Kidney tubule cell (primary cell): ENCODE data around the gene RPS6KA2.
A peak's percentile ranks its signal among the peaks of the same experiment; 100 is the strongest.
"Not testable (repeated sequence)": the region's sequence is repeated elsewhere in the genome, so short reads cannot be mapped to it uniquely, and the experiment has no call there.

Experiments
- DNase-seq: peaks from one replicate; pipeline ENCODE4 v3.0.0-alpha.2; 2018; ENCODE audit warnings: low spot score

Gene RPS6KA2

DNA sequence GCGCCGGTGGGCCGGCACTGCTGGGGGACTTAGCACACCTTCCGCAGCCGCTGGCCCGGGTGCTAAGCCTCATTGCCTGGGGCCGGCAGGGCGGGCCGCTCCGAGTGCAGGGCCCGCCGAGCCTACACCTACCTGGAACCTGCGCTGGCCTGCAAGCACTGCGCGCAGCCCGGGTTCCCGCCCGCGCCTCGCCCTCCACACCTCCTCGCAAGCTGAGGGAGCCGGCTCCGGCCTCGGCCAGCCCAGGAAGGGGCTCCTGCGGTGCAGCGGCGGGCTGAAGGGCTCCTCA, 233.6 kb downstream of the RPS6KA2 start:
- DNase-seq, result no peak

DNA sequence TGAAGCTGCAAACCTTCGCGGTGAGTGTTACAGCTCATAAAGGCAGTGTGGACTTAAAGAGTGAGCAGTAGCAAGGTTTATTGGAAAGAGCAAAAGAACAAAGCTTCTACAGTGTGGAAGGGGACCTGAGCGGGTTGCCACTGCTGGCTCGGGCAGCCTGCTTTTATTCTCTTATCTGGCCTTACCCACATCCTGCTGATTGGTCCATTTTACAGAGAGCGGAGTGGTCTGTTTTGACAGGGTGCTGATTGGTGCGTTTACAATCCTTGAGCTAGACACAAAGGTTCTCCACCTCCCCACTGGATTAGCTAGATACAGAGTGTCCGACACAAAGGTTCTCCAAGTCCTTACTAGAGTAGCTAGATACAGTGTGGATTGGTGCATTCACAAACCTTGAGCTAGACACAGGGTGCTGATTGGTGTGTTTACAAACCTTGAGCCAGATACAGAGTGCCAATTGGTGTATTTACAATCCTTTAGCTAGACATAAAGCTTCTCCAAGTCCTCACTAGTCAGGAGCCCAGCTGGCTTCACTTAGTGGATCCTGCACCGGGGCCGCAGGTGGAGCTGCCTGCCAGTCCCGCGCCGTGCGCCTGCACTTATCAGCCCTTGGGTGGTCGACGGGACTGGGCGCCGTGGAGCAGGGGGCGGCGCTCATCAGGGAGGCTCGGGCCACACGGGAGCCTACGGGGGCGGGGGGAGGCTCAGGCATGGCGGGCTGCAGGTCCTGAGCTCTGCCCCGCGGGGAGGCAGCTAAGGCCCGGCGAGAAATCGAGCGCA, 234.1 kb downstream of the RPS6KA2 start:
- not testable (repeated sequence) for DNase-seq

GRCh38 chr6:166389119-166389518, 237.9 kb downstream of the RPS6KA2 start:
- no peak for DNase-seq

DNA sequence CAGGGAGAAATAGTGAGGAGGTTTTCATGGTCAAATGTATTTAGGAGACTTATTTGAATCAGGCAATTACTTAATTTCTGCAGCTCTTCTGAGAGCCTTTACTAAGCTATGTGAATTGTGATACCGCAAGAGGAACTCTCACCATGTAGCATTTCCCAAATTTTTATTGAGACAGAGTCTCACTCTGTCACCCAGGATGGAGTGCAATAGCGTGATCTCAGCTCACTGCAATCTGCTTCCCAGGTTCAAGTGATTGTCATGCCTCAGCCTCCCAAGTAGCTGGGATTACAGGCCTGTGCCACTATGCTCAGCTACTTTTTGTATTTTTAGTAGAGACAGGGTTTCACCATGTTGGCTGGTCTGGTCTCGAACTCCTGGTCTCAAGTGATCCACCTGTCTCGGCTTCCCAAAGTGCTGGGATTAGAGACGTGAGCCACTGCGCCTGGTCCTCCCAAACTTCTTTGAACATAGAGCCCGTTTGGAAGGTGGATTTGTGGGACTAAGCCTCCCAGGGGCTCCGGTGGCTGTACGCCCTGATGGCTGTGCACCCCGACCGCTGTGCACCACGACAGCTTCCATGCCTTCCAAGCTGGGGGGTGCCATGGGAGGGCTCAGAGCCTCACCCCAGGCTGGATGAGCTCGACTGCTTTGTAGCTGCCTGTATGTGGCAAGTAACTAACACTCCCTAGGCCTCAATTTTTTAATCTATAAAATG, 238.6 kb downstream of the RPS6KA2 start:
- DNase-seq, result no peak

DNA sequence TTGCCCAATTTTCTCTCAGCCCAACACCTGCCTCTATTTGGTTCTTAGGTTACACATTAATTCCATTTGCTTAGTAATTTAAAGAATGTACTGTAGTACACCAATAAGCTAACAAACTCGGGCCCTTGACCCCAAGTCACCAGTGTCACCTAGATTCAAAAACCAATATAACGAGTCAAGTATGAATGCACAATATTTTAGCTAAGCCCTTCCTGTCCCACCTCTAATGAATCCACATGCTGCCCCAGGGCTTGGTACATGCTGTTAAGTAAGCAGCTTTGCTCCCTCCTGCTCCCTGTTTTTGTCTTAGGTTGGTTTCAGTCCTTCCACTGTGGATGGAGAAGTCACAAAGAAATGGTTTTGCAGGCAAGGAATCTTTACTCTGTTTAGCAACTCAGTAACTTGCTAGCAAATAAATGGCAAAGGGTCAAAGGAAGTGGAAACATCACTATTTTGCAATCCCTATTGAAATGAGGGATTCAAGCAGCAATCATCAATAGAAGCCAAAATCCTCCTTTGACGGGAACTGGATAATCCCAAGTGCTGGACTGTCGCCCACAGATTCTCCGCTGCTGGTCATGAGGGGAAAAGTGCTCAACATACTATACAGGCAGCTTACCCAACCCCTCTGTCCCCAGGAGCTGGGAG, 239.3 kb downstream of the RPS6KA2 start:
- DNase-seq, result no peak

GRCh38 chr6:166387098-166387497, 240.0 kb downstream of the RPS6KA2 start:
- not testable (repeated sequence) for DNase-seq

DNA sequence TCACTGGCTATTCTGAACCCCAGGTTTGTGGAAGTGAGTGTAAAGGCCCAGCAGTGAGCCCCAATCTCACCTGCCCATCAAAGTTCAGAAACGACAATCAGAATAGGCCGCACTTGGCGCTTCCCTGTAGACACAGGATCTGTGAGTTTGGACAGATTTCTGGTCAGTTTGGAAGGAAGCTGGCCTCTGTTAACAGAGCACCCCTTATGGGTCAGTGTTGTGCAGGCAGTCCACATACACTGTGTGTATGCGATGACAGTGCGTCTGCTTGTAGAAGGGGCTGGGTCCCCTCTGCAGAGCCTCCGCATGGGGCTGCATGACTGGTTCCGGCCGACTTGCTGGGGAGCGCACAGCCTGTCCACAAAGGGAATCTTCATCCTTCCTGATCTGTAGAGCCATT, 240.9 kb downstream of the RPS6KA2 start:
- DNase-seq, result no peak

DNA sequence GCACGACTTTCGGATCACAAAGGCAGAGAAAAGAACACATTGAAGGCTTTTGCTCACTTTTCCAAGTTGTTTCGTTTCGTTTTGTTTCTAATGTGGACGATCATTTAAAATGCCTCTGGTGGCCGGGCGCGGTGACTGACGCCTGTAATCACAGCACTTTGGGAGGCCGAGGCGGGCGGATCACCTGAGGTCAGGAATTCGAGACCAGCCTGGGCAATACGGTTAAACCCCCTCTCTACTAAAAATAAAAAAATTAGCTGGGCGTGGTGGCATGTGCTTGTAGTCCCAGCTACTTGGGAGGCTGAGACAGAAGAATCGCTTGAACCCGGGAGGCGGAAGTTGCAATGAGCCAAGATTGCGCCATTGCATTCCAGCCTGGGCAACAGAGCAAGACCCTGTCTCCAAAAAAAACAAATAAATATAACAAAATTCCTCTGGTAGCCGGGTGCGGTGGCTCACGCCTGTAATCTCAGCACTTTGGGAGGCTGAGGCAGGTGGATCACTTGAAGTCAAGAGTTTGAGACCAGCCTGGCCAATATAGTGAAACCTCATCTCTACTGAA, 243.2 kb downstream of the RPS6KA2 start:
- not testable (repeated sequence) for DNase-seq

DNA sequence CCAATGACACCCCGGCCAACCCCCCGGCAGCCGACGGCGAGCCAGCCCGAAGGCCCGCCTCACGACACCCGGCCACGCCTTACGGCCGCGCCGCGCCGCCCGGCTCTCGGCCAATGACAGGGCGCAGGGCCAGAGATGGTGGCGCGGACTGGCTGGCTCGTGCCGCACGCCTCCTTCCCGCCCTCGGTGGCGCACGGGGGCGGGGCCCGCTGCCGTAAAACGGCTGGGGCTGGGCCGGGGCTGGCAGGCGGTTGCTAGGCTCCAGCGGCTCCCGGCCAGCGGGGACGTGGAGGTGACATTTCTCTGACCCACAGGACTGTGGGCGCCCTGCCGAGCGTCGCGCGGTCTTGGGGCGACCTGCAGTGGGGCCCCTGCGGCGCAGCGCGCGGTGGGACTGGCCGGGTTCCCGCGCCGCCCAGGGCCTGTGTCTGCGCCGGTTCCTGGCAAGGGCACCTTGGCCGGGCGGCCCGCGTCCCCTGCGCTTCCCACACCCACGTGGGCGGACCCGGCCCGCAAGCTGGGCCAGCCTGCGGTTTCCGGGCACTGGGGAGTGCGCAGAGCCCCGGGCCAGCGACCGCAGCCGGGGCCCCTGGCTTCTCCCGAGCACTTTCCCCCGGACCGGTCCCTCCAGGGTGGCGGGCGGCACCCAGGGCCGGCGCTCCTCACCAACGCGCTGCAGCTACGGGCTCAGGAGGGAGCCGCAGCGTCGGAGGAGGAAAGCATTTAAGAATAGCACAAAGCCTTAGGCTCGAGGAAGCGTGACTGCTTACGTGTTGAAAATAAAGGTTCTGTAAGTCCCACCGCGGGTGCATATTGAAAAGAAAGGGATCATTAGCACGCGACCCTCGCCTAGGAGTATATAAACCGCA, 243.9 kb downstream of the RPS6KA2 start, which contains the start of gene MPC1:
Gene MPC1 (minus strand): TSS at position 8 of the 869 bp plus-strand sequence. CDS start 64 bp downstream, outside the sequence.
- peak; percentile 97 for DNase-seq

GRCh38 chr6:166382500-166382932, 244.5 kb downstream of the RPS6KA2 start:
- no peak for DNase-seq

- DNase-seq, result peak; percentile 83
These were observed 245.1 kb downstream of the RPS6KA2 start for GRCh38 chr6:166381733-166382499.

- DNase-seq, result no peak
These were observed 245.7 kb downstream of the RPS6KA2 start for GRCh38 chr6:166381381-166381732.

GRCh38 chr6:166379800-166380199, 247.3 kb downstream of the RPS6KA2 start:
- no peak for DNase-seq

GRCh38 chr6:166379103-166379586, 247.9 kb downstream of the RPS6KA2 start:
- DNase-seq, result no peak

DNA sequence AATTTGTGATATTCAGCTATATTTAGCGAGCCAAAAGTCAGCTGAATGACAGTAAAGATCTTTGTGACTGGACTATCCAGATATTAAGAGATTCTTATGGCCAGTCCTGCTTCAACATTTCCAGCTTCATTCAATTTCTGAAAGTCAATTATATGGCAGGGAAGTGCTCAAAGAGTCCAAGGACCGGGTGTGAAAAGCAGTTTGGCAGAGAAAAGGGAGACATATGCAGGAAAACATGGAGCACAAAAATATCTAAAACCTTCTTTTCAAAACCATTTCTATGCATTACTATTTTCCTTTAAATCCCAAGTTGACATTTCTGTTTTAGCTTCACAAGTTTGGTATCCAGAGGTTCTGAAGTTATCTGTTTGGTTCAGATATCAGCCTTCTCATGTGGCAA, 249.3 kb downstream of the RPS6KA2 start:
- no peak for DNase-seq

DNA sequence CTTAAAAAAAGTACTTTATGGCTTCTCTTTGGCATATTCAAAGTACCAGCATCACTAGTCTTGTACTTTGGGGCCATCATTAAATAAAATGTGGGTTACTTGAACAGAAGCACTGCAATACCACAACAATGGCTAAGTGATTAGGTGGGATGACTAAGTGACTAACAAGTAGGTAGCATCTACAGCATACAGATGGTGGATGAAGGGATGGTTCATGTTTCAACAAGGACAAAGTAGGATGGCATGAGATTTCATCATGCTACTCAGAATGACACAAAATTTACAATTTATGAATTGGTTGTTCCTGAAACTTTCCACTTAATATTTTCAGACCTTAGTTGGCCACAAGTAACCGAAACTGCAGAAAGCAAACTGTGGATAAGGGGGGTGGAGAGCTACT, 252.0 kb downstream of the RPS6KA2 start:
- DNase-seq, result no peak

DNA sequence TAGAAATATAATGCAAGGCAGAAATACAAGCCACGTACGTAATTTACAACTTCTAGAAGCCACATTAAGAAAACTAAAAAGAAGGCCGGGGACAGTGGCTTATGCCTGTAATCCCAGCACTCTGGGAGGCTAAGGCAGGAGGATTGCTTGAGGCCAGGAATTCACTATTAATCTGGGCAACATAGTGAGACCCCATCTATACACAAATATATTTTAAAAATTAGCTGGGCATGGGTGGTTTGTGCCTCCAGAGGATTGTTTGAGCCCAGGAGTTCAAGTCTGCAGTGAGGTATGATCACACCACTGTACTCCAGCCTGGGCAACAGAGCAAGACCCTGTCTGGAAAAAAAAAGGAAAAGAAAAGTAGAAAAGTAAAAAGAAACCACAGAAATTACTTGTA, 256.6 kb downstream of the RPS6KA2 start:
- no peak for DNase-seq

- no peak for DNase-seq
These were observed 257.3 kb downstream of the RPS6KA2 start for GRCh38 chr6:166369782-166370181.

DNA sequence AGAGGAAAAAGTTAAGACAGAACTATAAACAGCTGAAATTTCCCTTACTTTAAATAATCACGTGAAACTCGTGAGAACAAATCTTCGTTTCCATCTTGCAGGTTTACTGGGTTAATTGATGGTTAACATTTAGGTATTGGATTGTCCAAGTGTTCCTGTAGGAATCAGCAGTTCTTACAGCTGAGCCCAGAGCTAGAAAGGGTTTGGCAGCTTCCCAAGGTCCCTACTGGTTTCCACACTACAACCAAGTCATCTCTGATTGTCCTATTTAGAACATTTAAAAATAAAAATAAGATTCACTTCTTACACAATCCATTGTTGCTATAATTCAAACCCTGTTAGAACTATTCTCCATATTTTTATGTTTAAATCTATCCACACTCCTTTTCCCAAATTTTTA, 260.1 kb downstream of the RPS6KA2 start:
- no peak for DNase-seq

DNA sequence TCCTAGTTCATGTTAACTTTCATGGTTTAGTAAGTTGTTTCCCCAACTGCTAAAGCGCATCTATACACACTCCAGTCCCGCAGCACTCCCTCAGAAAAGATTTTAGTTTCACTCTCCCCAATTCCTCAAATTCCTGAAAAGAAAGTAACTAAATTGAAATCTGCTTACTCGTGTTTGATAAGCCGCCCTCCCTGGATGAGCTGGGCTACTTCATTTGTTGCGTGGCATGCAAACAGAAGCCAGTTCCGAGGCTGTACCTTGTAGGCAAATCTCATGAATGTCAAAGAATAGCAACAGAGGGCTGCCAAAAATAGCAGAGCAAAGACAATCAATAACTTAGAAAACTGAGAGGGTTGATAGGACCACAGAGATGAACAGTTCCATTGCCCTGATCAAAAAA, 261.2 kb downstream of the RPS6KA2 start:
- no peak for DNase-seq

DNA sequence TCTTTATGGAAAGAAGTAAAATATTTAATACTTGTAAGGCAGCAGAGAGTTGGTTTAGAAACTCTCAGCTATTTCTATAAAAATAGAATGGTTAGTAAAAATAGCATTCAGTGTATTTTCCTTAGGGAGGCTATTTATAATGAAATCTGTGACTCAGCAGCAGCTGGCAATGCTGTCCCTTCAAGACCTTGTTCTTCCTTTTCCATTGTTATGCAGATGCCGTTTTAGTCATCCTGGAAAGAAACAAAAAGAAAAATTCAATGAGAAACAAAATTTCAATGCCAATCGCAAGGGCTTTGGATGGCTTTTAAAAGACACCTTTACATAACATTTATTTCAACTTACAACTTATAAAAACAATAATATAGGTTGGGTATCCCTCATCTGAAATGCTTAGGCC, 261.8 kb downstream of the RPS6KA2 start:
- no peak for DNase-seq
